ENCODE measurements around the gene BZW1.

DNA sequence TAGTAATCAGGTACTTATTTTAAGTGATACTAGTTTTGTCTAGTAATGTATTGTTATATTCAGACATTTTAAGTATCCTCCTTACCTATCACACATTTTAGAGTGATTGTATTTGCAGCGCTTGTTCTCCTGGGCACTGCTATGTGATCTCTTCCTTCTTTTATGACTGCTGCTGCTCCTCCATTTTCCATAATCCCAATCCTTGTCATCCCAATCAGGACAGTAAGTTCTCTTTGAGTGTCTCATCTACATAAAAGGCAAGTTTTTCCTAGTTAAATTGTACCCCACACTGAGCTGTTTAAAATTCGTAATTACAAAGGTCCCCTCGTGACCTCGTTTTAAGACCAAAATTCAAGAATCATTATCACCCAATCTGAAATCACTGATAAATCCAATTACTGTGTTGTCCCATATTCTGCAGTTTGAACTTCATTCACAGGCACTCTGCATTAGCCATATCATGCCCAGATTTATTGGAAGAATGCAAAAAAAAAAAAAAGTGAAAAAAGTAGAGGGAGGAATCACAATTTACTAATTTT, 50.0 kb downstream of the BZW1 start:
- no peak for TF ChIP-seq POLR2A (IDR thresholded peaks at IDR 0.05)
- TF ChIP-seq, protein P1, sequence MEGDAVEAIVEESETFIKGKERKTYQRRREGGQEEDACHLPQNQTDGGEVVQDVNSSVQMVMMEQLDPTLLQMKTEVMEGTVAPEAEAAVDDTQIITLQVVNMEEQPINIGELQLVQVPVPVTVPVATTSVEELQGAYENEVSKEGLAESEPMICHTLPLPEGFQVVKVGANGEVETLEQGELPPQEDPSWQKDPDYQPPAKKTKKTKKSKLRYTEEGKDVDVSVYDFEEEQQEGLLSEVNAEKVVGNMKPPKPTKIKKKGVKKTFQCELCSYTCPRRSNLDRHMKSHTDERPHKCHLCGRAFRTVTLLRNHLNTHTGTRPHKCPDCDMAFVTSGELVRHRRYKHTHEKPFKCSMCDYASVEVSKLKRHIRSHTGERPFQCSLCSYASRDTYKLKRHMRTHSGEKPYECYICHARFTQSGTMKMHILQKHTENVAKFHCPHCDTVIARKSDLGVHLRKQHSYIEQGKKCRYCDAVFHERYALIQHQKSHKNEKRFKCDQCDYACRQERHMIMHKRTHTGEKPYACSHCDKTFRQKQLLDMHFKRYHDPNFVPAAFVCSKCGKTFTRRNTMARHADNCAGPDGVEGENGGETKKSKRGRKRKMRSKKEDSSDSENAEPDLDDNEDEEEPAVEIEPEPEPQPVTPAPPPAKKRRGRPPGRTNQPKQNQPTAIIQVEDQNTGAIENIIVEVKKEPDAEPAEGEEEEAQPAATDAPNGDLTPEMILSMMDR (IDR thresholded peaks at IDR 0.05) = no peak

Data from vagina (tissue), 2 donors.